Measurements from ENCODE around the gene HARS2. TPM values are rescaled to one million over a fixed set of nuclear protein-coding genes. Genes with fewer than 3 reads are reported as not detected.

Gene HARS2
- total RNA-seq (2022; extraction: Qiagen RNA extraction), result 34.5 to 42.0 TPM (median 36.8 TPM) in 5 replicates

GRCh38 chr5:140690941-140691924 lies at the start of gene HARS2, which contains the start of gene HARS1:
Gene HARS2 (plus strand): TSS chr5:140691455. CDS start chr5:140691649, 194 bp downstream.
Gene HARS1 (minus strand): TSS chr5:140691370. CDS start chr5:140691304, 66 bp downstream.

GRCh38 chr5:140664359-140665119 lies 26.7 kb upstream of the HARS2 start, which contains the start of gene WDR55:
Gene WDR55 (plus strand): TSS chr5:140664904. CDS start chr5:140664913, 9 bp downstream.

GRCh38 chr5:140673187-140673976 lies 17.9 kb upstream of the HARS2 start, which contains the start of gene DND1:
Gene DND1 (minus strand): TSS chr5:140673576. CDS start chr5:140673542, 34 bp downstream.

GRCh38 chr5:140700177-140701144 lies 9.2 kb downstream of the HARS2 start, which contains the start of gene ZMAT2:
Gene ZMAT2 (plus strand): TSS chr5:140700447. CDS start chr5:140700461, 14 bp downstream.

Other genes with a start within 250 kb of the HARS2 start
- gene EIF4EBP3, start 143.8 kb upstream of the HARS2 start, total RNA-seq (2022; extraction: Qiagen RNA extraction), result 1.4 to 3.2 TPM (median 2.3 TPM) in 5 replicates
- 36.5 to 50.1 TPM (median 40.3 TPM) in 5 replicates for gene SRA1, start 134.0 kb upstream of the HARS2 start, total RNA-seq (2022; extraction: Qiagen RNA extraction)
- 3.6 to 7.1 TPM (median 5.5 TPM) in 5 replicates for gene APBB3, start 126.9 kb upstream of the HARS2 start, total RNA-seq (2022; extraction: Qiagen RNA extraction)
- gene SLC35A4, start 126.6 kb upstream of the HARS2 start, total RNA-seq (2022; extraction: Qiagen RNA extraction), result 75.7 to 87.0 TPM (median 80.0 TPM) in 5 replicates
- gene CD14, start 58.3 kb upstream of the HARS2 start, total RNA-seq (2022; extraction: Qiagen RNA extraction), result 3.2 to 4.2 TPM (median 4.0 TPM) in 5 replicates
- 10.6 to 14.5 TPM (median 12.3 TPM) in 5 replicates for gene TMCO6, start 52.0 kb upstream of the HARS2 start, total RNA-seq (2022; extraction: Qiagen RNA extraction)
- gene NDUFA2, start 43.8 kb upstream of the HARS2 start, total RNA-seq (2022; extraction: Qiagen RNA extraction), result 100 to 127 TPM (median 113 TPM) in 5 replicates
- 84.1 to 119 TPM (median 90.9 TPM) in 5 replicates for gene IK, start 43.6 kb upstream of the HARS2 start, total RNA-seq (2022; extraction: Qiagen RNA extraction)
- 27.3 to 29.3 TPM (median 27.7 TPM) in 5 replicates for gene WDR55, start 26.6 kb upstream of the HARS2 start, total RNA-seq (2022; extraction: Qiagen RNA extraction)
- 0.42 to 0.92 TPM (median 0.60 TPM) in 5 replicates for gene DND1, start 17.9 kb upstream of the HARS2 start, total RNA-seq (2022; extraction: Qiagen RNA extraction)
- 71.6 to 81.2 TPM (median 75.8 TPM) in 5 replicates for gene HARS1, start 85 bp upstream of the HARS2 start, total RNA-seq (2022; extraction: Qiagen RNA extraction)
- gene ZMAT2, start 9.0 kb downstream of the HARS2 start, total RNA-seq (2022; extraction: Qiagen RNA extraction), result 77.3 to 107 TPM (median 81.6 TPM) in 5 replicates
- 0.14 to 0.26 TPM (median 0.22 TPM) in 5 replicates for gene PCDHA1, start 94.7 kb downstream of the HARS2 start, total RNA-seq (2022; extraction: Qiagen RNA extraction)
- gene PCDHA2, start 103.4 kb downstream of the HARS2 start, total RNA-seq (2022; extraction: Qiagen RNA extraction), result 0.02 to 0.09 TPM (median 0.06 TPM) in 5 replicates
- 0.82 to 1.0 TPM (median 0.93 TPM) in 5 replicates for gene PCDHA3, start 109.6 kb downstream of the HARS2 start, total RNA-seq (2022; extraction: Qiagen RNA extraction)
- 1.5 to 2.0 TPM (median 1.8 TPM) in 5 replicates for gene PCDHA4, start 115.6 kb downstream of the HARS2 start, total RNA-seq (2022; extraction: Qiagen RNA extraction)
- 0.60 to 0.89 TPM (median 0.70 TPM) in 5 replicates for gene PCDHA5, start 130.2 kb downstream of the HARS2 start, total RNA-seq (2022; extraction: Qiagen RNA extraction)
- 0.03 to 0.07 TPM (median 0.07 TPM) in 5 replicates for gene PCDHA6, start 136.5 kb downstream of the HARS2 start, total RNA-seq (2022; extraction: Qiagen RNA extraction)
- 0.06 to 0.12 TPM (median 0.08 TPM) in 5 replicates for gene PCDHA7, start 142.8 kb downstream of the HARS2 start, total RNA-seq (2022; extraction: Qiagen RNA extraction)
- 0.02 to 0.09 TPM (median 0.07 TPM) in 5 replicates for gene PCDHA8, start 149.7 kb downstream of the HARS2 start, total RNA-seq (2022; extraction: Qiagen RNA extraction)
- 0.01 TPM in 2 of 5 replicates, not detected in the others for gene PCDHA9, start 156.9 kb downstream of the HARS2 start, total RNA-seq (2022; extraction: Qiagen RNA extraction)
- 0.01 to 0.02 TPM (median 0.01 TPM) in 3 of 5 replicates, not detected in the others for gene PCDHA10, start 164.4 kb downstream of the HARS2 start, total RNA-seq (2022; extraction: Qiagen RNA extraction)
- 0.04 to 0.24 TPM (median 0.08 TPM) in 5 replicates for gene PCDHA11, start 177.5 kb downstream of the HARS2 start, total RNA-seq (2022; extraction: Qiagen RNA extraction)
- 3.0 to 3.2 TPM (median 3.1 TPM) in 5 replicates for gene PCDHA12, start 183.9 kb downstream of the HARS2 start, total RNA-seq (2022; extraction: Qiagen RNA extraction)
- 0.03 to 0.06 TPM (median 0.05 TPM) in 5 replicates for gene PCDHA13, start 190.7 kb downstream of the HARS2 start, total RNA-seq (2022; extraction: Qiagen RNA extraction)
- 1.7 to 2.2 TPM (median 1.9 TPM) in 5 replicates for gene PCDHAC1, start 234.8 kb downstream of the HARS2 start, total RNA-seq (2022; extraction: Qiagen RNA extraction)